GM19395 (cell line): Measurements from ENCODE around the gene DHRS7C.

Experiments used
- ATAC-seq: cut with Tn5 transposase; IDR thresholded peaks from one replicate; pipeline ENCODE4 v1.9.1; 2021; ENCODE audit warnings: mild to moderate bottlenecking, moderate library complexity; ENCODE audit not compliant: unreplicated experiment

DHRS7C gene

GRCh38 chr17:9790889-9791876, at the start of gene DHRS7C:
Gene DHRS7C (minus strand): TSS chr17:9791592. CDS start chr17:9791284, 308 bp downstream.
- no peak for ATAC-seq

- ATAC-seq, result no peak
These were observed 48.0 kb upstream of the DHRS7C start for GRCh38 chr17:9839433-9839832.

- no peak for ATAC-seq
These were observed 46.4 kb upstream of the DHRS7C start for GRCh38 chr17:9837551-9838471.

GRCh38 chr17:9833922-9834321, 42.5 kb upstream of the DHRS7C start:
- no peak for ATAC-seq

- no peak for ATAC-seq
These were observed 39.3 kb upstream of the DHRS7C start for GRCh38 chr17:9830711-9831110.

- no peak for ATAC-seq
These were observed 38.0 kb upstream of the DHRS7C start for GRCh38 chr17:9829343-9829742.

GRCh38 chr17:9828296-9829295, 37.2 kb upstream of the DHRS7C start:
- ATAC-seq, result no peak

GRCh38 chr17:9825641-9826150, 34.3 kb upstream of the DHRS7C start, which contains the start of gene GLP2R:
Gene GLP2R (plus strand): TSS chr17:9825924. CDS start chr17:9826064, 140 bp downstream.
- ATAC-seq, result no peak

- ATAC-seq, result no peak
These were observed 33.5 kb upstream of the DHRS7C start for GRCh38 chr17:9824797-9825338.

- ATAC-seq, result no peak
These were observed 32.7 kb upstream of the DHRS7C start for GRCh38 chr17:9824094-9824493.

GRCh38 chr17:9821921-9822320, 30.5 kb upstream of the DHRS7C start, which contains the start of gene GSG1L2:
Gene GSG1L2 (minus strand): TSS chr17:9822079. CDS start chr17:9822071, 8 bp downstream.
- ATAC-seq, result no peak

GRCh38 chr17:9820448-9820847, 29.1 kb upstream of the DHRS7C start:
- ATAC-seq, result no peak

GRCh38 chr17:9818760-9819159, 27.4 kb upstream of the DHRS7C start:
- no peak for ATAC-seq

- ATAC-seq, result no peak
These were observed 25.7 kb upstream of the DHRS7C start for GRCh38 chr17:9817086-9817485.

GRCh38 chr17:9816472-9816871, 25.1 kb upstream of the DHRS7C start:
- ATAC-seq, result no peak

- ATAC-seq, result no peak
These were observed 23.0 kb upstream of the DHRS7C start for GRCh38 chr17:9814337-9814945.

GRCh38 chr17:9813166-9813565, 21.8 kb upstream of the DHRS7C start:
- no peak for ATAC-seq

GRCh38 chr17:9811537-9811936, 20.1 kb upstream of the DHRS7C start:
- no peak for ATAC-seq

- no peak for ATAC-seq
These were observed 19.7 kb upstream of the DHRS7C start for GRCh38 chr17:9811086-9811485.
